Gastrocnemius medialis (tissue), 4 donors: ENCODE results near the gene GMEB2.

Experiments
- CTCF ChIP-seq, 5 experiments: fragments of 450-650 bp in 3 of 5; fragments of 200-600 bp in 2 of 5; sonication (generic) in 2 of 5; IDR thresholded peaks in 4 of 5; conservative IDR thresholded peaks in 1 of 5; 1 replicate in 4 of 5; 2 replicates in 1 of 5; pipeline ENCODE4 v1.5.1; 2016 to 2019; ENCODE audit warnings: antibody characterized with exemption in 5 of 5, mild to moderate bottlenecking in 3 of 5, moderate library complexity in 3 of 5
- POLR2A ChIP-seq, 2 donors: fragments of 450-650 bp; IDR thresholded peaks; one replicate each; pipeline ENCODE4 v1.6.1; 2017; ENCODE audit warnings: antibody characterized with exemption in 2 of 2, mild to moderate bottlenecking in 2 of 2, moderate library complexity in 2 of 2

DNA sequence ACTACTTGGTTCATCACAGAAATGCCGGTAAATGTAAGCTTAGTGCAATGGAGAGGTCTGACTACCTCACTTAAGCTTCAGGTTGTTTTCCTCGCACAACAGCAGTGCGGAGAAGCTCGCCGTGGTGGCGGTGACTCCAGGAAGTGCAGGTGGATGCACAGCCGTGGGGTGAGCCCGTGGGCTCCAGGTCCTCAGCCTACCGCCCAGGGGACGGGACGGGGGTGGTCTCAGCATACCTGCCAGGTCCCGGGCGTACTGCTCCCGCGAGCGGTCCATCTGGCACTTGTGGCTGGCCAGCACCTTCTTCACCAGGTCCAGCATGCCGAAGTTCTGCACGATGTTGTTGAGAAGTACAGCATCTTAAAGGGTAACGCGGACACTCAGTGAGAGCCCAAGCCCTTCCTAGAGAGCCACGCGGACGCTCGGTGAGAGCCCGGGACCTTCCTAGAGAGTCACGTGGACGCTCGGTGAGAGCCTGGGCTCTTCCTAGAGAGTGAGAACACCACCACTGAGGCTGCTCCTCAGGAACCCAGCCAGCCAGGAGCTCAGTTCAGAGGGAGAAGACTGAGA lies 35.0 kb downstream of the GMEB2 start:
- no peak for TF ChIP-seq POLR2A (IDR thresholded peaks at IDR 0.05)
- TF ChIP-seq CTCF (IDR thresholded peaks at IDR 0.05 in 4 of 5, conservative IDR thresholded peaks at IDR 0.05 in 1 of 5): no peak
